GM12891 (cell line): Measurements from ENCODE around the gene TANGO6.

ENCODE experiments used
- DNase-seq: peaks from one replicate; pipeline ENCODE4 v3.0.0; 2011; ENCODE audit warnings: low spot score; ENCODE audit not compliant: insufficient read length
- FAIRE-seq: peaks from 2 replicates; lab custom pipeline; 2011; peaks lifted over from hg19 to GRCh38; lab: Jason Lieb, UNC
- PAX5 ChIP-seq: IDR thresholded peaks from 2 replicates; pipeline ENCODE4 v1.6.1; 2011; ENCODE audit warnings: low read length, moderate library complexity, mild to moderate bottlenecking; ENCODE audit not compliant: insufficient read depth, severe bottlenecking
- POLR2A ChIP-seq: IDR thresholded peaks from 2 replicates; pipeline ENCODE4 v1.6.1; 2011; ENCODE audit warnings: low read depth, low read length, control low read depth
- POLR2AphosphoS5 ChIP-seq: IDR thresholded peaks from 2 replicates; pipeline ENCODE4 v1.6.1; 2011; ENCODE audit warnings: low read depth, low read length, control low read depth
- POU2F2 ChIP-seq: IDR thresholded peaks from 2 replicates; pipeline ENCODE4 v1.6.1; 2011; ENCODE audit warnings: low read depth, mild to moderate bottlenecking, control low read depth, low read length, moderate library complexity
- SPI1 ChIP-seq: IDR thresholded peaks from 2 replicates; pipeline ENCODE4 v1.6.1; 2011; ENCODE audit warnings: low read depth, low read length, control low read depth
- TAF1 ChIP-seq: IDR thresholded peaks from 2 replicates; pipeline ENCODE4 v1.6.1; 2011; ENCODE audit warnings: low read depth, low read length, control low read depth

The TANGO6 gene

GRCh38 chr16:68948230-68948910 lies 105.0 kb downstream of the TANGO6 start:
- no peak for FAIRE-seq
- TF ChIP-seq TAF1 (no peak), SPI1 (no peak), POLR2A (no peak)
- DNase-seq = no peak

- TF ChIP-seq POLR2AphosphoS5 (no peak), POLR2A (no peak), POU2F2 (no peak), TAF1 (no peak), SPI1 (no peak), PAX5 (no peak)
- DNase-seq = no peak
- no peak for FAIRE-seq
Observed at GRCh38 chr16:68951991-68952877, 108.9 kb downstream of the TANGO6 start.

GRCh38 chr16:68954911-68955635 lies 111.7 kb downstream of the TANGO6 start:
- no peak for TF ChIP-seq TAF1
- no peak for TF ChIP-seq PAX5
- TF ChIP-seq POLR2AphosphoS5 = no peak
- no peak for TF ChIP-seq POU2F2
- TF ChIP-seq SPI1 = no peak
- TF ChIP-seq POLR2A = no peak
- FAIRE-seq (no peak), DNase-seq (no peak)

- DNase-seq (no peak), FAIRE-seq (no peak)
Observed at GRCh38 chr16:68960910-68961309, 117.6 kb downstream of the TANGO6 start.

GRCh38 chr16:68961778-68962402 lies 118.6 kb downstream of the TANGO6 start:
- FAIRE-seq (no peak), DNase-seq (no peak)
- no peak for TF ChIP-seq POLR2A
- no peak for TF ChIP-seq POU2F2
- TF ChIP-seq SPI1 = no peak
- TF ChIP-seq POLR2AphosphoS5 = no peak
- no peak for TF ChIP-seq TAF1
- TF ChIP-seq PAX5 = no peak

More at GRCh38 chr16:68960910-68961309, 117.6 kb downstream of the TANGO6 start:
- TF ChIP-seq SPI1 = no peak
- no peak for TF ChIP-seq POU2F2
- TF ChIP-seq PAX5 = no peak
- no peak for TF ChIP-seq POLR2AphosphoS5
- no peak for TF ChIP-seq TAF1
- no peak for TF ChIP-seq POLR2A

- no peak for TF ChIP-seq TAF1
- no peak for TF ChIP-seq PAX5
- TF ChIP-seq POLR2AphosphoS5 = no peak
- TF ChIP-seq POU2F2 = no peak
- TF ChIP-seq SPI1 = no peak
- TF ChIP-seq POLR2A = no peak
- FAIRE-seq = no peak
- DNase-seq = no peak
Observed at GRCh38 chr16:68969338-68969737, 126.0 kb downstream of the TANGO6 start.

GRCh38 chr16:68972013-68972412 lies 128.7 kb downstream of the TANGO6 start:
- no peak for DNase-seq
- TF ChIP-seq TAF1 (no peak), PAX5 (no peak), SPI1 (no peak), POU2F2 (no peak), POLR2AphosphoS5 (no peak), POLR2A (no peak)

GRCh38 chr16:68972720-68973119 lies 129.4 kb downstream of the TANGO6 start:
- no peak for DNase-seq
- no peak for FAIRE-seq
- TF ChIP-seq POLR2A (no peak), SPI1 (no peak), TAF1 (no peak), PAX5 (no peak), POLR2AphosphoS5 (no peak), POU2F2 (no peak)

More at GRCh38 chr16:68972013-68972412, 128.7 kb downstream of the TANGO6 start:
- no peak for FAIRE-seq
